Measurements from ENCODE around the gene DMRTA2.

Gene DMRTA2

GRCh38 chr1:50371749-50372148 is 51.5 kb downstream of the DMRTA2 start:
- no peak for DNase-seq

GRCh38 chr1:50369830-50370229 is 53.4 kb downstream of the DMRTA2 start:
- peak; percentile 46 to 61 for DNase-seq

GRCh38 chr1:50369008-50369634 is 54.1 kb downstream of the DMRTA2 start:
- DNase-seq, result no peak

- DNase-seq, result peak; percentile 11 to 15
Observed at GRCh38 chr1:50368179-50369007, 54.9 kb downstream of the DMRTA2 start.

Measured in SHP77 (cell line).